ENCODE data around the gene DDX59. TPM values are rescaled to one million over a fixed set of nuclear protein-coding genes. Genes with fewer than 3 reads are reported as not detected.

The DDX59 gene
- total and polyA plus RNA-seq, 9 of the 15 experiments (the other 6 are each of a cell fraction or from before 2014, with no cell fraction given), result 8.3 to 30.4 (median 19.8) TPM

DNA sequence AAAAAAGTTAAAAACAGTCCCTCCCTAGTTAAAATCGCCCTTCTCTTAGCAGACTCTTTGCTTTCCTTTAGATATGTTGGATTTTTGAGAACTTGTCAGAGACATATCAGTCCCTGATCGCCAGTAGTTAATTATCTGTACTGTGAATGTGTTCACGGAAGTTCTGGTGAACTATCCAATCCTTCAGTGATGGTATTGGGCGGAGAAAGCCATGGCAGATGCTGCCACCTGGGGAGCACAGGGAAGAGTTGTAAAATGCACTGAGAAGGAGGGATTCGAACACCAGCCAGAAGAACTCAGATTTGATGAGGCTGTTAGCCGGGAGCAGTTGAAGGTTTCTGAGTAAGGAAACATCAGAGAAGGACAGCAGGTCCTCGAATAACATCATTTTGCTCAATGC lies 31.6 kb downstream of the DDX59 start (continued):
- TF ChIP-seq, protein P1, sequence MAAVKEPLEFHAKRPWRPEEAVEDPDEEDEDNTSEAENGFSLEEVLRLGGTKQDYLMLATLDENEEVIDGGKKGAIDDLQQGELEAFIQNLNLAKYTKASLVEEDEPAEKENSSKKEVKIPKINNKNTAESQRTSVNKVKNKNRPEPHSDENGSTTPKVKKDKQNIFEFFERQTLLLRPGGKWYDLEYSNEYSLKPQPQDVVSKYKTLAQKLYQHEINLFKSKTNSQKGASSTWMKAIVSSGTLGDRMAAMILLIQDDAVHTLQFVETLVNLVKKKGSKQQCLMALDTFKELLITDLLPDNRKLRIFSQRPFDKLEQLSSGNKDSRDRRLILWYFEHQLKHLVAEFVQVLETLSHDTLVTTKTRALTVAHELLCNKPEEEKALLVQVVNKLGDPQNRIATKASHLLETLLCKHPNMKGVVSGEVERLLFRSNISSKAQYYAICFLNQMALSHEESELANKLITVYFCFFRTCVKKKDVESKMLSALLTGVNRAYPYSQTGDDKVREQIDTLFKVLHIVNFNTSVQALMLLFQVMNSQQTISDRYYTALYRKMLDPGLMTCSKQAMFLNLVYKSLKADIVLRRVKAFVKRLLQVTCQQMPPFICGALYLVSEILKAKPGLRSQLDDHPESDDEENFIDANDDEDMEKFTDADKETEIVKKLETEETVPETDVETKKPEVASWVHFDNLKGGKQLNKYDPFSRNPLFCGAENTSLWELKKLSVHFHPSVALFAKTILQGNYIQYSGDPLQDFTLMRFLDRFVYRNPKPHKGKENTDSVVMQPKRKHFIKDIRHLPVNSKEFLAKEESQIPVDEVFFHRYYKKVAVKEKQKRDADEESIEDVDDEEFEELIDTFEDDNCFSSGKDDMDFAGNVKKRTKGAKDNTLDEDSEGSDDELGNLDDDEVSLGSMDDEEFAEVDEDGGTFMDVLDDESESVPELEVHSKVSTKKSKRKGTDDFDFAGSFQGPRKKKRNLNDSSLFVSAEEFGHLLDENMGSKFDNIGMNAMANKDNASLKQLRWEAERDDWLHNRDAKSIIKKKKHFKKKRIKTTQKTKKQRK (IDR thresholded peaks at IDR 0.05; ENCODE audit: borderline replicate concordance, low read depth, low read length), result no peak
- TF ChIP-seq ZNF551 (CRISPR knock-in tag; IDR thresholded peaks at IDR 0.05), result no peak
- no peak for TF ChIP-seq NR2C1 (IDR thresholded peaks at IDR 0.05)
- TF ChIP-seq NR2C1 (tag; IDR thresholded peaks at IDR 0.05), result no peak
- TF ChIP-seq EHMT2 (IDR thresholded peaks at IDR 0.05), result no peak; the same call in 1 of the 2 replicates
- TF ChIP-seq, protein P2, sequence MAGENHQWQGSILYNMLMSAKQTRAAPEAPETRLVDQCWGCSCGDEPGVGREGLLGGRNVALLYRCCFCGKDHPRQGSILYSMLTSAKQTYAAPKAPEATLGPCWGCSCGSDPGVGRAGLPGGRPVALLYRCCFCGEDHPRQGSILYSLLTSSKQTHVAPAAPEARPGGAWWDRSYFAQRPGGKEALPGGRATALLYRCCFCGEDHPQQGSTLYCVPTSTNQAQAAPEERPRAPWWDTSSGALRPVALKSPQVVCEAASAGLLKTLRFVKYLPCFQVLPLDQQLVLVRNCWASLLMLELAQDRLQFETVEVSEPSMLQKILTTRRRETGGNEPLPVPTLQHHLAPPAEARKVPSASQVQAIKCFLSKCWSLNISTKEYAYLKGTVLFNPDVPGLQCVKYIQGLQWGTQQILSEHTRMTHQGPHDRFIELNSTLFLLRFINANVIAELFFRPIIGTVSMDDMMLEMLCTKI (IDR thresholded peaks at IDR 0.05; ENCODE audit: partially characterized antibody), result no peak
- no peak for TF ChIP-seq KDM2B (CRISPR knock-in tag; IDR thresholded peaks at IDR 0.05)
- TF ChIP-seq ZNF695 (CRISPR knock-in tag; IDR thresholded peaks at IDR 0.05), result no peak
- TF ChIP-seq, protein P3, sequence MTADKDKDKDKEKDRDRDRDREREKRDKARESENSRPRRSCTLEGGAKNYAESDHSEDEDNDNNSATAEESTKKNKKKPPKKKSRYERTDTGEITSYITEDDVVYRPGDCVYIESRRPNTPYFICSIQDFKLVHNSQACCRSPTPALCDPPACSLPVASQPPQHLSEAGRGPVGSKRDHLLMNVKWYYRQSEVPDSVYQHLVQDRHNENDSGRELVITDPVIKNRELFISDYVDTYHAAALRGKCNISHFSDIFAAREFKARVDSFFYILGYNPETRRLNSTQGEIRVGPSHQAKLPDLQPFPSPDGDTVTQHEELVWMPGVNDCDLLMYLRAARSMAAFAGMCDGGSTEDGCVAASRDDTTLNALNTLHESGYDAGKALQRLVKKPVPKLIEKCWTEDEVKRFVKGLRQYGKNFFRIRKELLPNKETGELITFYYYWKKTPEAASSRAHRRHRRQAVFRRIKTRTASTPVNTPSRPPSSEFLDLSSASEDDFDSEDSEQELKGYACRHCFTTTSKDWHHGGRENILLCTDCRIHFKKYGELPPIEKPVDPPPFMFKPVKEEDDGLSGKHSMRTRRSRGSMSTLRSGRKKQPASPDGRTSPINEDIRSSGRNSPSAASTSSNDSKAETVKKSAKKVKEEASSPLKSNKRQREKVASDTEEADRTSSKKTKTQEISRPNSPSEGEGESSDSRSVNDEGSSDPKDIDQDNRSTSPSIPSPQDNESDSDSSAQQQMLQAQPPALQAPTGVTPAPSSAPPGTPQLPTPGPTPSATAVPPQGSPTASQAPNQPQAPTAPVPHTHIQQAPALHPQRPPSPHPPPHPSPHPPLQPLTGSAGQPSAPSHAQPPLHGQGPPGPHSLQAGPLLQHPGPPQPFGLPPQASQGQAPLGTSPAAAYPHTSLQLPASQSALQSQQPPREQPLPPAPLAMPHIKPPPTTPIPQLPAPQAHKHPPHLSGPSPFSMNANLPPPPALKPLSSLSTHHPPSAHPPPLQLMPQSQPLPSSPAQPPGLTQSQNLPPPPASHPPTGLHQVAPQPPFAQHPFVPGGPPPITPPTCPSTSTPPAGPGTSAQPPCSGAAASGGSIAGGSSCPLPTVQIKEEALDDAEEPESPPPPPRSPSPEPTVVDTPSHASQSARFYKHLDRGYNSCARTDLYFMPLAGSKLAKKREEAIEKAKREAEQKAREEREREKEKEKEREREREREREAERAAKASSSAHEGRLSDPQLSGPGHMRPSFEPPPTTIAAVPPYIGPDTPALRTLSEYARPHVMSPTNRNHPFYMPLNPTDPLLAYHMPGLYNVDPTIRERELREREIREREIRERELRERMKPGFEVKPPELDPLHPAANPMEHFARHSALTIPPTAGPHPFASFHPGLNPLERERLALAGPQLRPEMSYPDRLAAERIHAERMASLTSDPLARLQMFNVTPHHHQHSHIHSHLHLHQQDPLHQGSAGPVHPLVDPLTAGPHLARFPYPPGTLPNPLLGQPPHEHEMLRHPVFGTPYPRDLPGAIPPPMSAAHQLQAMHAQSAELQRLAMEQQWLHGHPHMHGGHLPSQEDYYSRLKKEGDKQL (CRISPR knock-in tag; IDR thresholded peaks at IDR 0.05; ENCODE audit: borderline replicate concordance), result no peak
- TF ChIP-seq, protein P4, sequence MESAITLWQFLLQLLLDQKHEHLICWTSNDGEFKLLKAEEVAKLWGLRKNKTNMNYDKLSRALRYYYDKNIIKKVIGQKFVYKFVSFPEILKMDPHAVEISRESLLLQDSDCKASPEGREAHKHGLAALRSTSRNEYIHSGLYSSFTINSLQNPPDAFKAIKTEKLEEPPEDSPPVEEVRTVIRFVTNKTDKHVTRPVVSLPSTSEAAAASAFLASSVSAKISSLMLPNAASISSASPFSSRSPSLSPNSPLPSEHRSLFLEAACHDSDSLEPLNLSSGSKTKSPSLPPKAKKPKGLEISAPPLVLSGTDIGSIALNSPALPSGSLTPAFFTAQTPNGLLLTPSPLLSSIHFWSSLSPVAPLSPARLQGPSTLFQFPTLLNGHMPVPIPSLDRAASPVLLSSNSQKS (CRISPR knock-in tag; IDR thresholded peaks at IDR 0.05), result no peak
- no peak for TF ChIP-seq ZNF589 (CRISPR knock-in tag; IDR thresholded peaks at IDR 0.05; ENCODE audit: low read depth)
- no peak for TF ChIP-seq ARID2 (IDR thresholded peaks at IDR 0.05)
- no peak for TF ChIP-seq ZKSCAN3 (CRISPR knock-in tag; IDR thresholded peaks at IDR 0.05)
- TF ChIP-seq ZNF696 (CRISPR knock-in tag; conservative IDR thresholded peaks at IDR 0.05), result no peak
- TF ChIP-seq ZNF707 (CRISPR knock-in tag; conservative IDR thresholded peaks at IDR 0.05), result no peak

Data from K562 (cell line).